OCI-LY1 (cell line): ENCODE measurements around the gene SECTM1.

Experiments used
- CTCF ChIP-seq: fragments of 200-600 bp; sonication (generic), shearing (Covaris generic); IDR thresholded peaks from 2 replicates; pipeline ENCODE4 v1.5.1; 2017; ENCODE audit warnings: mild to moderate bottlenecking, antibody characterized with exemption, low read length, moderate library complexity, mixed read lengths
- EZH2 ChIP-seq: fragments of 200-600 bp; sonication (generic), shearing (Covaris generic); IDR thresholded peaks from 2 replicates; pipeline ENCODE4 v1.8.0; 2017; ENCODE audit warnings: borderline replicate concordance, mixed run types, mild to moderate bottlenecking, antibody characterized with exemption, low read length, moderate library complexity, mixed read lengths

GRCh38 chr17:82371333-82372248 lies 38.0 kb upstream of the SECTM1 start, which contains the start of gene UTS2R:
- no peak for TF ChIP-seq CTCF
- TF ChIP-seq EZH2: no peak
